Skin of body (tissue), 2 donors: ENCODE measurements around the gene TUBA4B. TPM values are rescaled to one million over a fixed set of nuclear protein-coding genes. Genes with fewer than 3 reads are reported as not detected.

Experiments used
- DNase-seq: peaks from one replicate; lab custom pipeline; 2025; lab: John Stamatoyannopoulos, UW
- total RNA-seq: library from RNA; depleted of rRNA; stranded (reverse); fragments of >200 nt; gene quantifications from one replicate; pipeline ENCODE4 v1.2.3, GENCODE V29; 2014

Gene TUBA4B
- total RNA-seq = not detected

DNA sequence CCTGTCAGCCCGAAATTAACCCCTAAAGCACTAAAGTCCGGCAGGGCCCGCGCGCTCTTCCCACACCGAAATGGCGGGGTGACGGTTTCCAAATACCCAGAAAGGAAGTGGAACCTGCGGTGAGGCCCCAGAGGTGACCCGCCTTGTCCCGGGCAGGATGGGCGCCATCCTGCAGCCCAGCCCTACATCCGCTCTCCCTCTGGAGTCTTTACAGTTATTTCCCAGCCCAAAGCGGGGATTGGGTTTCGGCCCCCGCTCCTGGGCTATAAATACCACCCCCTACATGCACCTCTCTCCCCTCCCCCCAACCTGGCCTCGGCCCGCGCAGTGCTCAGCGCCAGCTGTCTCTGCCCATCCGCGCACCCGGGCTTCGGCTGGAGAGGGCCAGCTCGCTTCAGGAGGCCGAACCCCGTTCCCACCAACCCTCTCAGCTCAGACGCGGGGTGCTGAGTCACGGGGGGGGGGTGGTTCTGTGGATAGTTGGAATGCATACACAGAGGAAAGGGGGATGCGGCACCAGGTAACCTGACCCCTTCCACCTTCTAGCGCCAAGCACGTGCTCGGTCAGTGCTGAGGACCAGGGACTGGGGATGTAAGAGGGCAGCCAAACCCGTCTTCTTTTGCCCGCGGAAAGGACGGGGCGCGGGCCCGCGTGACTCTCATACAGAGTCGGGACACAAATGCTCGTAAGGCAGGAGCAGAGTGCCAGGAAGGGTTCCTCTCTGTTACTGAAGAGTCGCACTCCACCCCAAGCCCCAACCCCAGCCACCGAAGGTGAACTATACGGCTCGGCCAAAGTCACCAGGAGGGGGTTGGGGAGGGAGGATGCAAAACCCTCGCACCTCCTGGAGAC, at the start of gene TUBA4B:
Gene TUBA4B, plus strand, starts transcription at position 344 of the 853 bp plus-strand sequence. Its CDS starts 165 bp downstream, at position 509.
- no peak for DNase-seq

DNA sequence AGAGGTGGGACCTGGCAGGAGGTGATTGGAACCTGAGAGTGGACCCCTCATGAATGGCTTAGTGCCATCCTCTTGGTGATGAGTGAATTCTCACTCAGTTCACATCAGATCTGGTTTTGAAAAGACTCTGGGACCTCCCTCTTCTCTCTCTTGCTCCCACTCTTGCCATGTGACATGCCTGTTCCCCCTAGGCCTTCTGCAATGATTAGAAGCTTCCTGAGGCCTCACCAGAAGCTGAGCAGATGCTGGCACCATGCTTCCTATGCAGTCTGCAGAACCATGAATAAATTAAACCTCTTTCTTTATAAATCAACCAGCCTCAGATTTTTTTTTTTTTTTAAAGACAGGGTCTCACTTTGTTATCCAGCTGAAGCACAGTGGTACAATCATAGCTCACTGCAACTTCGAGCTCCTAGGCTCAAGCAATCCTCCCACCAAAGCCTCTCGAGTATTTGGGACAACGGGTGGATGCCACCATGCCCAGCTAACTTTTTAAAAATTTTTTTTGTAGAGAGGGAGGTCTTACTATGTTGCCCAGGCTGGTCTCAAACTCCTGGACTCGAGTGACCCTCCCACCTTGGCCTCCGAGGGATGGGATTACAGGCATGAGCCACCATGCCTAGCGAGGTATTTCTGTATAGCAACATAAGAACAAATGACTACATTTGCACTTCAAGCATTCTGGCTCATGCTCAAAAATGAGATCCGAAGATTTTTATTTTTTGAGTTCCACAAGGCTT, 48.4 kb upstream of the TUBA4B start:
- no peak for DNase-seq

DNA sequence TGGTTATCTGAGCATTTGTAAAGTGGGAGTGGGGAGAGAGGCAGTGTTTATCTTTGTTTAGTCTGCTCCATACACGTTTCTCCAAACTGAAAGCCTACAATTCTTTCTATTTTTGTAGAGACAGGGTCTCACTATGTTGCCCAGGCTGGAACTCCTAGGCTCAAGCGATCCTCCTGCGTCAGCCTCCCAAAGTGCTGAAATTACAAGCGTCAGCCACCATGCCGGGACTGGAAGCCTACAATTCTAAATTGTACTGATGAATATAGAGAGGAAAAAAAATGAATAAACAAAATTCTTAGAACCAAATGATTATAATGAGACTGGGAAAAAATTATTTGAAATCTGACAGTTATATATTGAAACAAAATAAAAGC, 47.9 kb upstream of the TUBA4B start:
- DNase-seq = no peak

DNA sequence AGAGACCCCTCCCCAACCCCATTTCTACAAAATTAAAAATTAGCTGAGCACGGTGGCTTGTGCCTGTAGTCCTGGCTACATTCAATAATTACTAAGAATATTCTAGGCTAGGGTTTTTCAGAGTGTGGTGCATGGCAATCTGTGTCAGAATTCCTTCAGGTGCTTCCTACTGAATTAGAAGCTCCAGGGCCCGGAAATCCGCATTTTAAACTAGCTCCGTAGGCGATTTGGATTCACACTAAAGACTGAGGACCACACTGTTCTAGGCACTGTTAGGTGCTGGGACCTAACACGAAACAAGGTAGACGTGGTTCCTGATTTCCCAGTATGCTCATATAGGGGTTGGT, 47.1 kb upstream of the TUBA4B start:
- DNase-seq = no peak

DNA sequence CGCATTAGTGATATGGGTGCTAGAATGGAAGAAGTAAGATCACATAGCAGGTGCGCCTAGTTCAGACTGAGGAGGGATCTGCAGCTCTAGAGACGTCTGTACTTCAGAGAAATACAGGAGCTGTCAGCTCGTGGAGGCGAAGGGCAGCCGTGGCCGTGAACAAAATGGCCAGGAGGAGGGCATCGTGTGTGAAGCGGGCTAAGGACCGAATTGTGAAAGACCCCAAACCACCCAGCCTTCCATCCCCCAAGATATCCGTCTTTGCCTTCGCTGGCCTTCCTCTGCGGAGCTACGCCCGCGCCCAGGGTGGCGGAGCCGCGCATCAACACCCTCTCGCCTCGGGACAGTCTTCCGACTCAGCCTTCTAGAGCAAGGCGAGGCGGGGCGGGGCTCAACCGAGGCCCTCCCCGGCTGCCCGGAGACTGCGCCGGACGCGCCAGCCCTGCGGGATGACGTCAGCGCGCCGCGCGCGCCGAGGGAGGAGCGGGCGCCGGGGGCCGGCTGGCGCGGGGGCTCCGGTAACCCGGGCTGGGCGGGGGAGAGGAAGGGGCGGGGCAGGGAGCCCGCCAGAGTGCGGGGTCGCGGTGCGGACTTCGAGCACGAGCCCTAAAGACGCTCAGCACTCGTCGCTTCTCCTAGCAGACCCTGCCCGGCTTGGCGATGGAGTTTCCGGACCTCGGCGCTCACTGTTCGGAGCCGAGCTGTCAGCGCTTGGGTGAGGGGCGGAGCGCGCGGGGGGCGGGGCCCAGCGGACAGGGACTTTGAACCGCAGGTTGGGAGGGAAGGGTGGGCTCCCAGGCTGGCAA, 46.5 kb upstream of the TUBA4B start, which contains the start of gene ZFAND2B:
Gene ZFAND2B, plus strand, starts transcription at position 455 of the 806 bp plus-strand sequence. Its CDS starts 206 bp downstream, at position 661.
- peak; percentile 93 for DNase-seq

DNA sequence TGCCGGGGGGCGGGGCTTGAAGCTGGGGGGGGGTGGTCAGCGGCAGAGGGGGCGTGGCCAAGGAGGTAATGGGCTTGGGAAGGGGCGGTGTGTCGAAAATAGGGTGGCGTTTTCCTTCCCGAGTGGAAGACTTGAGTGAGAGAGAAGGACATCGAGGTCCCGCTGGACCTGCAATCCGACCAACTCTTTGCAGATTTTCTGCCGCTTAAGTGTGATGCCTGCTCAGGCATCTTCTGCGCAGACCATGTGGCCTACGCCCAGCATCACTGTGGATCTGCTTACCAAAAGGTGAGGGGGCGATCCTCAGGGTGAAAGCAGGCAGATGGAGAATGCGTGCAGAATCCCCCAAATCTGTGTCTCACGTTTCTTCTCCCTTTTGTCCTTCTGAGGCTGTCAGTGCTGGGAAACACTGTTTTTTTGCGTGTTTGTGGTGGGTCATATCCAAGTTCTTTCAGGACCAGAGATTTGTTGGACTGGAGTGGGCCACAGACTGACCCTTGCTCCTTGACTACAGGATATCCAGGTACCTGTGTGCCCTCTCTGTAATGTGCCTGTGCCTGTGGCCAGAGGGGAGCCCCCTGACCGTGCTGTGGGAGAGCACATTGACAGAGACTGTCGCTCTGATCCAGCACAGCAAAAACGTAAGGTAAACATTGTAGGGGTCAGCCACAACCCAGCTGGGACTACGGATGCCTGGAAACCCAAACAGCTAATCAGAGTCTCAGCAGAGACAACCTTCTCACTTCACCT, 45.7 kb upstream of the TUBA4B start:
- no peak for DNase-seq

DNA sequence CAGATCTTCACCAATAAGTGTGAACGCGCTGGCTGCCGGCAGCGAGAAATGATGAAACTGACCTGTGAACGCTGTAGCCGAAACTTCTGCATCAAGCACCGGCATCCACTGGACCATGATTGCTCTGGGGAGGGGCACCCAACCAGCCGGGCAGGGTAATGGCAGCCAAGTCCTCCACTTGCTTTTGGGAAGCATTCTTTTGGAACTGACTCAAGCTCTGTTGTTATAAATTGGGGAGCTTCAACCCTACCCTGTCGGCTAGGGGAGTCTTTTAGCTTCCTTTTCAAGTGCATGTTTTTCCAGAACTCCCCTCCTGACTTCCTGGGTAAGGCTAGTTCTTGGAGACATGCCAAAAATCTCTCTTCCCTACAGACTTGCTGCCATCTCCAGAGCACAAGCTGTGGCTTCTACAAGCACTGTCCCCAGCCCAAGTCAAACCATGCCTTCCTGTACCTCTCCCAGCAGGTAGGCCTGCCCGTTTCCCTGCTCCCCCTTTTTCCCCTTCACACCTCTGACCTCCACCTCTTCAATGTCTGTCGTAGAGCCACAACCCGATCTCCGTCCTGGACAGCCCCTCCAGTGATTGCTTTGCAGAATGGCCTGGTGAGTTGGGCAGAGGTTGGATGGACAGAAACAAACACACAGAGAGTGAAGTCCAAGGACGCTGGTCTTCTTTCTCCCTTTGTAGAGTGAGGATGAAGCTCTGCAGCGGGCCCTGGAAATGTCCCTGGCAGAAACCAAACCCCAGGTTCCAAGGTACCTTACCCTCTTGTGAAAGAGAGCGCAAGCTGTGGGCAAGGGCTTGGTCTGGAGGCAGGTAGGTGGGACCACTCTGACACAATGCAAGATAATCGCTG, 44.9 kb upstream of the TUBA4B start:
- no peak for DNase-seq

DNA sequence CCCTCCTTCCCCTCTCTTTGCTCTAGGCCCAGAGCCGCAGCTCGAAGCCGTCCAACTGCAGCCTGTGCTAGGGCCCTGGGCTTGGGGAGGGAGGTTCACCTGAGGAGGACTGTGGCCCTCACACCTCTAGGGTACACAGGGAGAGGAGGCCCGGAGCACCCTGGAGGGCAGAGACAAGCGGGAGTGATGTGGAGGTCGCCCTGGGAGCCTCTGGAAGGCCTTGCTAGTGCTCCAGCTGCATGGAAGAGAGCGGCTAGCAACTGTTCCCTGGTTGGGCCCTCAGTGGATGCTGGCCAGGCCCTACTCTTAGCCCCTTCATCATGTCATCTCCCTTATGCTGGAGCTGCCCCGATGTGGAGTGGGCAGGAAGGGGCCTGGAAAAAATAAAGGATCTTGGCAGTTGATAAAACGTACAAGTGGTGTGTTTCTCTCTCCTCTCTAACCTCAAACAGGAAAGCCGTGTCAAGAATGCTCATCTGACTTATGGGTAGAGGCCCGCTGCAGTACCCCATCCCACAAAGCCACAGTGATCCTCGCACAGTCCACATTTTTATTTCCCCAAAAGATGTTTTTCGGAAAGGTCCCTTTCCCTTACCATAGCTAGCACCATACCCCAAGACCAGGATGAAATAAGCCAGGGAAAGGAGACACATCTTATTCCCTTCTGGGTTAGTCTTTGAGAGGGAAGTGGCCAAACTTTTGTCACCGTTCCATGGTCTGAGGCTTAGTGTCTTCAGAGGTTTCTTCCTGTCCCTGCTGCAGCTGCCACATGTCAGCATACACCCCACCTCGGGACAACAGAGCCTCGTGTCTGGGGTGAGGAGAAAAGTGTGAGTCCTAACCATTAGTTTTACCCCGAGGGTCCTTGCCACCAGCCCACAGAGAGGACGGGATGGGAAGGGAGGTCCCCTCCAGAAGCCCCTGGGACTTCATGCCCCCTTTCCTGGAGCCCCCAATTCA, 43.5 kb upstream of the TUBA4B start:
- no peak for DNase-seq

DNA sequence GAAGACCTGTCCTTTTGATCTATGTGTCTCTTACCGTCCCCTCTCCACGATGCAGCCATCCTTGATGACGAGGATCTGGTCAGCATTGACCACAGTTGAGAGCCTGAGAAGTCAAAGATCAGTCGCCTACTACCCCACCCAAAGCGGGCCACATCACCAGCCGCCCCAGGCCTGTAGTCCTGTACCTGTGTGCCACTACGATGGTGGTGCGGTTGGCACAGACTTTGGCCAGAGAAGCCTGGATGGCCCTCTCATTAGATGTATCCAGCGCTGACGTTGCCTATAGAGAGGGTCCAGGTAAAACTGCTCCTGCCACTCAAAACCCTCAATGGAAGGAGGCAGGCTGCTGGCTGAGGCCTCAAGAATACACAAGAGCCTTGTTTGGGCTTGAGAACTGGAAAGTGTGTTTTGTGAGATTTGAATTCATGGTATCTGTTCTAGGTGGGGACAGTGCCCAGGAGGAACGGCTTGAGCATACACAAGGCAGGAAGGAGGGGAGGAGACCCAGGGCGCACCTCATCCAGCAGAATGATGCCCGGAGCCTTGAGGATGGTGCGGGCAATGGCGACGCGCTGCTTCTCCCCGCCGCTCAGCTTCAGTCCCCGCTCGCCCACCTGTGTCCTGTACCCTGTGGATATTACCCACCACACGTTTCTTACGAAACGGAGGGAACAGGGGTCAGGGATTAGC, 42.7 kb upstream of the TUBA4B start:
- DNase-seq = no peak

DNA sequence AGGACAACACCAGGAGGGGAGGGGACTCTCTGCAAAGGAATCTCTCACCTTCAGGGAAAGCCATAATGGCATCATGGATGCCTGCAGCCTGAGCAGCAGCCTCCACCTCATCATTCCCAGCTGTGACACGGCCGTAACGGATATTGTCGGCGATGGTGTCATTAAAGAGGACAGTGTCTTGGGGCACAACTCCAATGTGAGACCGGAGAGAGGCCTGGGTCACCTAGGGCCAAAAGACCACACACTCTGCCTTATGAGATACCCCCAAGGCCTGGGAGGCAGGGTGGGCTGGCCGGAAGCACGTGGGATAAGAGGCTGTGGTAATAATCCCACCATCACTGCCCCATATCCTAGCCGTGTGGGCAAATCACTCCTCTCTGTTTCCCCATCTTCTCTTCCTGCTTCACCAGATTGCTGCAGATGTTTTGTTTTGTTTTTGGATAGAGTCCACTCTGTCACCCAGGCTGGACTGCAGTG, 42.1 kb upstream of the TUBA4B start:
- DNase-seq = no peak

DNA sequence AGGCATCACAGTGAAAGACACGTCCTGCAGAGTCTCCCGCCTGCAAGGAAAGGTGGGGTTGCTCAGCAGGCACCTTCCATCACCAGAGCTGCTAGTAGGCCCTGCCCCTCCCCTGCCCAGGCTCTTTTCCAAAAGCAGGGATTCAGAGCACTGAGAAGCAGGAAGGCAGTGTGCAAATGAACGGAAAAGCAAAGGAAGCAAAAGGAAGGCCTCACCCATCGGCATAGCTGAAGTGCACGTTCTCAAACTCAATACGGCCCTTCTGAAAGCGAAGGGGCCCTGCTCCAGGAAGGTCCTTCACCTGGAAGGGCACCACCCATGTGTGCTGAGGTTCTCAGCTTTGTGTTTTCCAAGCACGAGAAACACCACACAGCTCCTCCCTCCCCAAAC, 40.0 kb upstream of the TUBA4B start:
- no peak for DNase-seq

DNA sequence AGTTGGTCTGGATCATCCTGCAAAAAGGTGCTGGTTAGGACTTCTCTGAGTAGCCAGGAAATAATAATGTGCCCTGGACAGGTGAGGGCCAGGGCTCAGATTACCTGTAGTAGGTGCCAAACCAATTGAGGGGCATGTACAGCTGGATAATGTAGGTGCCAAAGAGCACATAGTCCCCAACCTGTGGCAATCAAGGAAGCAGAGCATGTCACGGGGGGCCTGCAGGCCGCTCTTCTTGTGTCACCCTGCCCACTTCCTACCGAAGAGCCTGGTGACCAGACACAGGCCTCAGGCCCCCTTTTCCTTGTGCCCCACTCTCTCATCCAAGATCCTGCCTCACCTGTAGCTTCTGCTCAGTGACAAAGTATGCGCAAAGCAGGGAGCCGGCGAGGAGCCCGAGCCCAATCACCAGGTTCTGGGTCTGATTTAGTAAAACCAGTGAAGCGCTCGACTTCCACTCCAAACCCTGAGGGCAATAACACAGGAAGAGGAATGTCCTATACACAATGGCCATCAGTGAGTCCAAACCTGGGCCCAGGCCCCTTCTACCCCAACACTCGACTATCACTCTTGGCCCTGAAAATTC, 39.5 kb upstream of the TUBA4B start:
- no peak for DNase-seq

DNA sequence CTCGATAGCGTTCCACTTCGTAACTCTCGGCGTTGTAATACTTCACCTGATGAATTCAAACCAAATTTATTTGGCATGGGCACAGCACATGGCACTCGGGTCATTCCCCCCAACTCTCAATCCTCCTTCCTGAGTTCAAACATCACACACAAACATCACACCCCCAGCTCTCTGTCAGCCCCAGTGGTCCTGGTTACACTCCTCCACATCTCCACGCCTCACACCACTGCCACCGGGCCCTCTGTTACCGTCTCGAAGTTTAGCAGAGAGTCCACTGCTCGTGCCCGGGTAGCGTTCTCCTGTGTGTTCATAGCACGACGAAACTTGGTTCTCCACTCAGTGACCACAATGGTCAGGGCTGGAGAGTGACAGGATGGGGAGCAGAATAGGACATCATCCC, 38.9 kb upstream of the TUBA4B start:
- no peak for DNase-seq

DNA sequence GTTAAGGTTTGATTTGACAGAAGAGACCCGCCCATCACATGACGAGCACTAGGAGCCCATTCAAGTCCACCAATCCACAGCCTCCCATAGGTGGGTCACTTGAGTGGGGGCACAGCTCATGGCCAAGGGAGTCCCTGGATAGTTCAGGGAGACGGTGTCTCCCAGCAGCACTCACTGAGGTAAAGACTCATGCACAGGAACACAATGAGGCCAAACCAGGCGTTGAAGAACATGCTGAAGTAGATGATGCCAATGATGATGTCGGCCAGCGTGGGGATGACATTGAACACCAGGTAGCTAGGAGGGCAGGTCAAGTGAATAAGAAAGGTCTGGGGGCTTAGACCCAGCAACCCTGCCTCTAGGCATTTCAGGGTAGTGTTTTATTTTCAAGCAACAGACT, 38.3 kb upstream of the TUBA4B start:
- DNase-seq = no peak

DNA sequence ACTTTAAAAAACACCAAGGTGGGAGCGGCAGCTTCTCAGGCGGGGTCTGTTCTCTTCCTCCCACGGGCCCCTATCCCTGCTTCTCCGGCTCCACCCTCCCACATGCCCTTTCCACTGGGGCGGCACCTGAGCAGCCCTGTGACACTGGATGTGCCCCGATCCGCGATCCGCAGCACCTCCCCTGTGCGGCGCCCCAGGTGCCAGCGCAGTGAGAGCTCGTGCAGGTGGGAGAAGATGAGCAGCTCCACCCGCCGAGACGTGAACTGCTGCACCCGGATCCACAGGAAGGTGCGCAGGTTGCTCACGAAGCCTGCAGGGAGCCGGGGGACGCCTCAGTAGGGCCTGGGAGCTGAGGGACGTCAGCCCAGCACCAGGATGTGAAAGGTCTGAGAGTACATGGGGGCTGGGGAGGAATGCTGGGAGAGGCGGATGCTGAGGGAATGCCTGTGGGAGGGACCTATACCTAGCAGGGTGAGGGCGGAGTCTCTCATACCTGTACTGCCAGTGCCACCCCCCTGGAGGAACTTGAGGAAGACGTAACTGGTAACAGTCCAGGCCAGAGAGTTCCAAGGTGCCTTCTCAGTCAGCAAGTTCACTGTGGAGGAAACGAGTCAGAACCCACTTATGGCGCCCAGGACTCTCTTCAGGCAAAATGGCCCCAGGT, 37.0 kb upstream of the TUBA4B start:
- DNase-seq = no peak

DNA sequence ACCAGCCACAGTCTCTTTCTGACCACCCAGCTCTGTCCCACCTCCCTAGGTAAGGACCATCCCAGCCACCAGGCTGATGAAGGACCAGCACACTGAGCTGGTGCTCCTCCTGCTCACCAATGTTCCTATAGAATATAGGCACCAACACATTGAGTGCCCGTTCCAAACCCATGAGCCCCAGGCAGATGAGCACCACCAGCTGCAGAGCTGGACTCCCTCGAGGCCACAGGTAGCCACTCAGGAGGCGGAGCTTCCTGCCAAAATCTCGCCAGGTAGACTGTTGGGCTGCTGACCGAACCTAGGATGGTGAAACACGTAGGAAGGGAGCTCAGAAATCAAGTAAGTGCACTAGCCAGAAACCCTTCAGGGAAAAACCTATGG, 36.5 kb upstream of the TUBA4B start:
- DNase-seq = no peak

DNA sequence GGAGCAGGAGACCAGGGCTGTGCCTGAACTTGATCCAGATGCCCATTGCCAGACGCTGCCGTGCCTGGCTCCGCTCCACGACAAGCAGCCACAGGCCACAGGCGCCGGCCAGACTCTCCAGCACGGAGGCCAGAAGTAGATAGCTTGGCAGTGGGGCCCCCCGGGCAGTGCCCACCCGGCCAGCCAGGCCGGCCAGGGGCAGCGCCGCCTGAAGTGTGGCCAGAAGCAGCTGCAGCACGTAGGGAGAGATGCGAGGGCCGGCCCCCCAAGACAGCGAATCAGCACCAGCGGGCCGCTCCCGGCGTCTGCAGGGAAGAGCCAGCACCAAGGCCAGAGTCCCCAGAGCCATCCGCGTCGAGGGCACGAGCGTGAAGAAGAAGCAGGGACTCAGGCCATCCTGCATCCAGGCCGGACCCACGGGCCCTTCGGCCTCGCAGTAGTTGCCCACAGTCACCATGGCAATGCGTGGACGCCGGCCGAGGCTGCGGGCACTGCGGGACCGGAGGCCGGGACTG, 34.8 kb upstream of the TUBA4B start:
- peak; percentile 61 for DNase-seq
